HCT116 (cell line): ENCODE measurements around the gene ARSI. TPM values are rescaled to one million over a fixed set of nuclear protein-coding genes. Genes with fewer than 3 reads are reported as not detected.

Experiments used
- ATAC-seq: fragments of 200-7000 bp; cut with Tn5 transposase; 2 replicates; pipeline ENCODE4 v1.9.1; 2020; ENCODE audit warnings: mild to moderate bottlenecking, moderate library complexity
- BruUV-seq: library from RNA; stranded (reverse); fragments of 400-500 nt; replicated peaks from 2 replicates; lab custom pipeline; 2021; lab: Mats Ljungman, UMichigan
- CTCF ChIA-PET: fragments of 300-600 bp; sonication (Branson Sonifier 250); formaldehyde crosslinking; loops from one replicate; lab custom pipeline; 2021; ENCODE audit warnings: antibody characterized with exemption; lab: Charles Lee
- POLR2A ChIA-PET: fragments of 300-600, 350-600 bp; sonication (Branson Sonifier 250); formaldehyde crosslinking; loops from one replicate; lab custom pipeline; 2021; ENCODE audit warnings: antibody characterized with exemption; lab: Charles Lee
- RAD21 ChIA-PET, 2 experiments: fragments of 300-600 bp; sonication (Branson Sonifier 250); formaldehyde crosslinking; loops; one replicate each; lab custom pipeline; 2023; ENCODE audit warnings: low total read pairs in 2 of 2; ENCODE audit not compliant: uncharacterized antibody in 2 of 2, unreplicated experiment in 2 of 2, low non-redundant PET in 1 of 2; lab: Charles Lee
- DNase-seq: peaks from one replicate; pipeline ENCODE4 v3.0.0-alpha.2; 2010; ENCODE audit warnings: low read depth, low spot score
- H2AFZ ChIP-seq: fragments of 200-600 bp; shearing (Covaris generic), sonication (generic); 2 replicates; pipeline ENCODE4 v1.6.1; 2017; ENCODE audit warnings: low read depth, mixed run types, mixed read lengths, antibody characterized with exemption, low read length; ENCODE audit not compliant: poor library complexity, severe bottlenecking
- H3K27ac ChIP-seq: 2 replicates; pipeline ENCODE4 v1.5.1; 2012; ENCODE audit warnings: low read depth, low read length
- H3K27me3 ChIP-seq: fragments of 200-600 bp; sonication (generic); 2 replicates; pipeline ENCODE4 v1.6.1; 2016; ENCODE audit warnings: mixed run types, low read length, mixed read lengths; ENCODE audit not compliant: insufficient read depth
- H3K36me3 ChIP-seq, 2 experiments: fragments of 200-500 bp in 1 of 2; fragments of 200-600 bp in 1 of 2; sonication (Bioruptor generic) in 1 of 2; sonication (generic) in 1 of 2; 2 replicates each; pipeline versions ENCODE4 v1.5.1 to v1.6.1; 2014 to 2016; ENCODE audit warnings: low read length in 2 of 2, inconsistent platforms in 1 of 2, mixed read lengths in 1 of 2, mixed run types in 1 of 2; ENCODE audit not compliant: insufficient read depth in 2 of 2, control insufficient read depth in 1 of 2
- H3K4me1 ChIP-seq, 2 experiments: fragments of 200-600 bp in 1 of 2; sonication (generic) in 1 of 2; 2 replicates each; pipeline versions ENCODE4 v1.5.1 to v1.6.1; 2012 to 2017; ENCODE audit warnings: low read length in 2 of 2, inconsistent platforms in 1 of 2, mild to moderate bottlenecking in 1 of 2, mixed read lengths in 1 of 2, mixed run types in 1 of 2, moderate library complexity in 1 of 2; ENCODE audit not compliant: insufficient read depth in 2 of 2, control insufficient read depth in 1 of 2
- H3K4me2 ChIP-seq: fragments of 200-600 bp; sonication (generic); 2 replicates; pipeline ENCODE4 v1.6.1; 2017; ENCODE audit warnings: mixed run types, low read length, mixed read lengths
- H3K4me3 ChIP-seq, 2 experiments: fragments of 200-600 bp in 1 of 2; sonication (generic) in 1 of 2; replicated peaks in 1 of 2; 2 replicates each; pipeline ENCODE4 v1.5.1; 2011 to 2016; ENCODE audit warnings: low read length in 2 of 2, control low read depth in 1 of 2, low read depth in 1 of 2, mild to moderate bottlenecking in 1 of 2, mixed read lengths in 1 of 2, mixed run types in 1 of 2
- H3K79me2 ChIP-seq: fragments of 200-600 bp; sonication (generic); 2 replicates; pipeline ENCODE4 v1.6.1; 2017; ENCODE audit warnings: mild to moderate bottlenecking, mixed run types, low read length, moderate library complexity, mixed read lengths; ENCODE audit not compliant: insufficient read depth
- H3K9ac ChIP-seq: fragments of 200-600 bp; sonication (generic); 2 replicates; pipeline ENCODE4 v1.6.1; 2016; ENCODE audit warnings: low read length, mixed read lengths
- H3K9me2 ChIP-seq: fragments of 200-600 bp; sonication (generic), shearing (Covaris generic); 2 replicates; pipeline ENCODE4 v1.6.1; 2017; ENCODE audit warnings: mixed run types, mild to moderate bottlenecking, moderate library complexity; ENCODE audit not compliant: insufficient read depth
- H3K9me3 ChIP-seq, 2 experiments: fragments of 200-500 bp in 1 of 2; fragments of 200-600 bp in 1 of 2; sonication (Bioruptor generic) in 1 of 2; sonication (generic) in 1 of 2; 2 replicates each; pipeline ENCODE4 v1.6.1; 2014 to 2017; ENCODE audit warnings: low read length in 2 of 2, mixed read lengths in 2 of 2, inconsistent platforms in 1 of 2, low read depth in 1 of 2, mild to moderate bottlenecking in 1 of 2, mixed run types in 1 of 2, moderate library complexity in 1 of 2; ENCODE audit not compliant: control insufficient read depth in 1 of 2, insufficient read depth in 1 of 2
- H4K20me1 ChIP-seq: fragments of 200-600 bp; sonication (generic), shearing (Covaris generic); 2 replicates; pipeline ENCODE4 v1.6.1; 2017; ENCODE audit warnings: mixed run types, mild to moderate bottlenecking, moderate library complexity; ENCODE audit not compliant: insufficient read depth
- CBX3 ChIP-seq: IDR thresholded peaks from 2 replicates; pipeline ENCODE4 v1.6.1; 2012; ENCODE audit warnings: low read depth
- CEBPB ChIP-seq: IDR thresholded peaks from 2 replicates; pipeline ENCODE4 v1.6.1; 2012; ENCODE audit warnings: low read depth
- CTCF ChIP-seq, 3 experiments: fragments of 200-600 bp in 1 of 3; sonication (generic) in 1 of 3; IDR thresholded peaks in 2 of 3; conservative IDR thresholded peaks in 1 of 3; 2 replicates each; pipeline ENCODE4 v1.5.1; 2012 to 2017; ENCODE audit warnings: low read depth in 2 of 3, low read length in 2 of 3, antibody characterized with exemption in 1 of 3, borderline replicate concordance in 1 of 3, control low read depth in 1 of 3, mild to moderate bottlenecking in 1 of 3, mixed read lengths in 1 of 3, mixed run types in 1 of 3, moderate library complexity in 1 of 3; ENCODE audit not compliant: insufficient read depth in 1 of 3
- ELF1 ChIP-seq: IDR thresholded peaks from 2 replicates; pipeline ENCODE4 v1.6.1; 2012; ENCODE audit warnings: low read depth, borderline replicate concordance
- EZH2 ChIP-seq: fragments of 200-600 bp; sonication (generic); IDR thresholded peaks from 2 replicates; pipeline ENCODE4 v1.6.1; 2017; ENCODE audit warnings: antibody characterized with exemption, mixed run types
- EZH2phosphoT487 ChIP-seq: fragments of 200-600 bp; IDR thresholded peaks from 2 replicates; pipeline ENCODE4 v1.6.1; 2018; ENCODE audit warnings: antibody characterized with exemption, borderline replicate concordance
- FOSL1 ChIP-seq: IDR thresholded peaks from 2 replicates; pipeline ENCODE4 v1.6.1; 2012; ENCODE audit warnings: low read depth
- JUND ChIP-seq: IDR thresholded peaks from 2 replicates; pipeline ENCODE4 v1.6.1; 2012
- MAX ChIP-seq: IDR thresholded peaks from 2 replicates; pipeline ENCODE4 v1.6.1; 2012
- SIN3A ChIP-seq: IDR thresholded peaks from 2 replicates; pipeline ENCODE4 v1.6.1; 2012; ENCODE audit warnings: low read depth
- SP1 ChIP-seq: IDR thresholded peaks from 2 replicates; pipeline ENCODE4 v1.6.1; 2012; ENCODE audit warnings: low read depth
- ZFX ChIP-seq: fragments of 450-650 bp; IDR thresholded peaks from 2 replicates; pipeline ENCODE4 v1.6.1; 2017
- intact Hi-C: fragments of 100-400 bp; cut with micrococcal nuclease; formaldehyde crosslinking; loops from 2 replicates; pipeline ENCODE4 v1.10.0; 2022
- total RNA-seq: library from RNA; stranded (reverse); gene quantifications from one replicate; pipeline ENCODE4 v1.2.1, GENCODE V29; 2021; ENCODE audit not compliant: unreplicated experiment

Gene ARSI
- total RNA-seq, 1 experiment from 2014 or later, result 0.07 TPM

GRCh38 chr5:150293091-150293941, 9.4 kb downstream of the ARSI start:
- H3K36me3 ChIP-seq, result no peaks in the 10 kb centered on the region
- no TSS peak for BruUV-seq
- H4K20me1 ChIP-seq, result no peaks in the 10 kb centered on the region
- intact Hi-C loops, result no loop called here
- H3K79me2 ChIP-seq, result no peaks in the 10 kb centered on the region
- H3K9ac ChIP-seq, result no peak overlapping the region
- no peaks in the 10 kb centered on the region for H3K9me3 ChIP-seq
- RAD21 ChIA-PET, result no interaction called here
- peaks cover 3% of the 10 kb centered on the region; the same call in 1 of the 2 replicates for H3K27me3 ChIP-seq
- no peak for ATAC-seq
- CTCF ChIA-PET, result no interaction called here
- no peak for DNase-seq
- no peak for TF ChIP-seq JUND
- no peak for TF ChIP-seq EZH2
- TF ChIP-seq ZFX, result no peak
- no peak for TF ChIP-seq ELF1
- TF ChIP-seq EZH2phosphoT487, result no peak
- no peak for TF ChIP-seq MAX
- no peak for TF ChIP-seq CBX3
- TF ChIP-seq CEBPB, result no peak
- no peak for TF ChIP-seq SP1
- no peak for TF ChIP-seq SIN3A
- TF ChIP-seq FOSL1, result no peak
- no peak for TF ChIP-seq CTCF (IDR thresholded peaks at IDR 0.05 in 2 of 3, conservative IDR thresholded peaks at IDR 0.05 in 1 of 3; ENCODE audit: borderline replicate concordance in 1 of 3, insufficient read depth in 1 of 3, low read depth in 2 of 3, low read length in 2 of 3)
- no peak overlapping the region for H3K4me3 ChIP-seq
- no peak overlapping the region for H3K4me2 ChIP-seq
- no peak overlapping the region for H3K27ac ChIP-seq
- no peaks in the 10 kb centered on the region for H3K9me2 ChIP-seq
- POLR2A ChIA-PET, result interaction anchor here (0.5 to 1.0 kb wide), 2 partner anchors 21 to 121 kb away, joined by 3 read pairs; no protein-coding TSS in a partner anchor
- no peak overlapping the region for H2AFZ ChIP-seq
- peaks cover 8 to 11% of the 10 kb centered on the region in 2 experiments; a peak in 3 of 4 replicates for H3K4me1 ChIP-seq
